ENCODE results near the gene MYNN.

MYNN gene

DNA sequence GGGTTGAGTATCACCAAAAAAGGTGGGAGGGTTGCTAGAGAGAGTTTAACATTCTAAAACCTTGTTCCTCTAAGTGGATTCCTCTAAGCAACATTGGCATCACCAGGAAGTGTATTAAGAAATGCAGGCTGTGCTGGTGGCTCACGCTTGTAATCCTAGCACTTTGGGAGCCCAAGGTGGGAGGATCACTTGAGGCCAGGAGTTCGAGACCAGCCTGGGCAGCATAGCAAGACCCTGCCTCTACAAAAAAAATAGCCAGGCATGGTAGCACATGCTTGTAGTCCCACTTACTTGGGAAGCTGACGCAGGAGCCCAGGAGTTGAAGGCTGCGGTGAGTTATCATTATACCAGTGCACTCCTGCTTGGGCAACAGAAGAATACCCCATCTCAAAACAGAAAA, 4.6 kb downstream of the MYNN start:
- no peak for DNase-seq (ENCODE audit: low read depth in 3 of 3)

DNA sequence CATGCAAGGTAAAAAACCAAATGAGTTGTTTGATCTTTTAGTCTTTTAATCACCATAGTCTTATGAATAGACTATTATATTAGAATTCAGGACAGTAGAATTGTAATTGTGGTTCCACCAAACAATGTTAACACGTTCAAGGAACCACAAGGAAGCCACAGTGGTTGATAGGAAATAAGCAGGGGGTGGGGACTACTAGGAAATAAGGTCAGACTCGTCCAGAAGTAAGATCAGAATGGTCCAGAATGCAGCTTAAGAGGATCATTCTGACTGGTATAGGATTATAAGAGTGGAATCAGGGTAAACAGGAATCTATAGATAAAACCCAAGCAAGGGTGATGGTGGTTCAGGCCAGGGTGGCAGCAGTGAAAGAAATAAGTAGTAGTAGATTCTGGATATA, 7.5 kb downstream of the MYNN start:
- DNase-seq (ENCODE audit: low read depth in 3 of 3) = no peak

DNA sequence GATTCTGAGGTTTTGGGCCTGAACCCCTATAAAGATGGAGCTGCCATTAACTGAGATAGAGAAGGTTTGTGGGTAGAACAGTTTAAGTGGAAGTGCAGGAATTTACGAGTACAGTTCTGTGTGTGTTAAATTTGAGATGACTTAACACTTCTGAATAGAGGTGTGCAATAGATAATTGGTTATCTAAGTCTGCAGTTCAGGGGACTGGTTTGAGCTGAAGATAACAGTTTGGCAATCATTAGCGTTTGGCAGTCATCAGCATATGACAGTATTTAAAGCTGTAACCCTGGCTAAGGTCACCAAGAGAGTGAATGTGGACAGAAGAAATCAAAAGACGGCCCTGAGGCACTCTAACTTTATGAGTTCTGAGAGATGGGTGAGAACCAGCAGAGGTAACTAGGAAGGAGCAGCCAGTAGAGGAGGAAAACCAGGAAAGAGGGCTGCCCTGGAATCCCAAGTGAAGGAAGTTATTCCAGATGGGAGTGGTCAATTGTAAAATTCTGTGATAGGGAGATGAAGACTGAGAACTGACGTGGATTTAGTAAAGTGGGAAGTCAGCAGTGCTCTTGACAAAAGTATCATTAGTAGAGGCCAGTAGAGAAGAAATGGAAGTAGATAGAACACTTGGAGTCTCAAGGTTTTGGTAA, 8.1 kb downstream of the MYNN start:
- DNase-seq (ENCODE audit: low read depth in 3 of 3) = no peak

DNA sequence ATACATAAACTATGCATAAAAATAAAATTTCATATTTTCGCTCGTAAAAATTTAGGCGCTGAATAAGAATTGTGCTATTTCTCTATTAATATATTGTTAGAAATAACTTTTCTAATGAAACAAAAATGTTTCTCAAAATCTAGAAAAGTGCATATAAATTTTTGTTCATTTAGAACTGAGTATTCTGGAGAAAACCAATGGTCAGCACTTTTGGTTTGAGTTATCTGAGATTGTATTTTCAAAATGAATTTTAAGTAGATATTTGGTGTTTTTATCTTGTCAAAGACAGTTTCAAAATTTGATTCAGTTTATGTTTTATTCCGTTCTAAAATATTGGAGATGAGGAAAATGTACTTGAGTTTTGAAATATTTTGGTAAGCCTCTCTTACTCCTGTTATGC, 13.9 kb downstream of the MYNN start:
- DNase-seq (ENCODE audit: low read depth in 3 of 3) = no peak

DNA sequence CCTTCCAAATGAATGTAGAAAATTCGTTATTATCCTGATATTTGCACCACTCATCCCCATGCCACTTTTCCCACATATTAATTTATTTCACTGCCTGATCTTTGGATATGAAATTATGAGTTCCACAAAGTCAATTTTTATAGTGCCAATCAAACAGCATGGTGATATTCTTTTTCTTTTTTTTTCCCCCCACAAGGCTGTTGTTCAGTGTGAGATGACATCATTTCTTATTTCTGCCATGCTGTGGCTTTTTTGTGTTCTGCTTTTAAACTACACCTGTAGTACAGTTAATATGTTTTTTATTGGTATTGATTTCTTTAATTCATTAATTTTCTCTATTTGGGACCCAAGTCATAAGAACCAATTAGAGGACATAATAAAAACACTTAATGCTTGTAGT, 14.6 kb downstream of the MYNN start:
- DNase-seq (ENCODE audit: low read depth in 3 of 3) = no peak

DNA sequence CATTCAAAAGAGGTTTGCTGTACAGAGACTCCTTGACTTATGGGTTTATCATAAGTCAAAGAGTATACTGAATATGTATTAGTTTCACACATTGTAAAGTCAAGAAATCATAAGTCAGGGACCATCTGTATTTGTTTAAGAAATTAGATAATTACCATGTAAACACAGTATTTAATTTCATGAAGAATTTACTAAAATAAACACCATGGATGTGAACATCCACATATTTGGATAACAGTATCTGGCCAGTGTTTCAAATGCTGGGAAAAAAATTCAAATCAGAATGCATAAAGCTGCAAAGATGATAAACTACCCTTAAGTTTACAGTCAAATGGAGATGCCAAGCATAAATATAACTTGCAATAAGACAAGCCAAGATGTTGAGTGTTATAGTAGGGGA, 17.0 kb downstream of the MYNN start:
- DNase-seq (ENCODE audit: low read depth in 3 of 3) = no peak

DNA sequence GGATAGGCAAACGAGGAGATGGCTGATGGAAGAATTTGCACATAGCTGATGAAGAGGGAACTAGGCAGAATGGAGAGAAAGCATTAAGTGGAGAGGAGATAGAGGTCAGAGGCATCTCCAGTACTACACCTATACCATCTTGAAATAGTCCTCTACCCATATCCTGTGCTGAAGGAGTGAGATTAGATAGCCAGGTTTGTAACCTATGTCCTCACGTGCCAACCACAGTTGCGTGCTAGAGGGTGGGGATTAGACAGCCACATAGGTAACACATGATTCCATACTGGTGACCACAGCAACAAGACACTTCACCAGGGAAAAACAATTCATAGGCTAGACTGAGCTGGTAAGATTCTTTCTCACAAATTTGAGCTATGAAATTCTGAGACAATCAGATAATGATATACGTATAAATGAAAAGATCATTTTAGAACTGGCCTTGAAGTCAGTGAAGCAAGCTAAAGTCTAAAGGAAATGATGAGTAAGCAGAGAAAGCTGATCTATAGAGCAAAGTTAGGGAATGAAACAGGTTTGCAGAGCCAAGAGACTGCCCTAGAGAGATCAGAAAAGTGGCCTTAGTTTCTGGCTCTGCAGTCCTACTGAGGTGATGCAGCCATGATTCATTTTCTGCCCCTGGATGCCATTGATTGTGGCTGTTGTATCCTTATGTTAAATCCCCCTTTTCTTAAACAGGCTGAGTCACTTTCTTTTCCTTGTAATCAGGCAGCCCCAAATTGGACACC, 17.7 kb downstream of the MYNN start:
- DNase-seq (ENCODE audit: low read depth in 3 of 3) = no peak

DNA sequence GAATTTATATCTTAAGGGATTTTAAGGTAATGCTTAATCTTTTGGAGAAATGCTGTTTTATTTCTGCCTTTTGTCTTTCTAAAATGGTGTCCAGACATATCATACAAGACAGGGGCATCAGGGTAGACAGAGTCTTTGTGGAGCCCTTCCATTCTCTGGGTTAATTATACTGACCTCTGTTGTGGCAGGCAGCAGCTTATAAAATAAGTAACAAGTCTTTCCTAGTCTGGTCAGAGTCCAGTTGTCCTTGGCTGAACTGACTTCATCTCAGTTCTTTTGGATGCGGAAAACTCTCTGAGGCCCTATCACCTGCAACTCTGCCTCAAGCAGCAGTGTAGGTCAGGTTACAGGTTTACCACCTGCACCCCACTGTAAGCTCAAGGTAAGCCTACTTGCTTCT, 19.2 kb downstream of the MYNN start:
- no peak for DNase-seq (ENCODE audit: low read depth in 3 of 3)

DNA sequence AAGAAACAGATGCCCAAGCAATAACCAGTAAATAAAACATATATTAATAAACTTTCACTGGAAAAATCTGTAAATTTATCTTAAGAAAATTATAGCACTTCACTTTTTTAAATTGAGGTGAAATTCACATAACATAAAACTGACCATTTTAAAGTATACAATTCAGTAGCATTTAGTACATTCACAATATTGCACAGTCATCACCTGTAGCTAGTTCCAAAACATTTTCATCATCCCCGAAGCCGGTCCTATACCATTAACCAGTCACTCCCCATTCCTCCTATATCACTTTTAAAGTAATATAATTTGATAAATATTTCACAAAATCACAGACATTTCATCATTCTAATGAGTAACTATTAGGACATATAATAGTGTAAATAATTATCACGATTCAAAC, 31.5 kb downstream of the MYNN start:
- no peak for DNase-seq (ENCODE audit: low read depth in 3 of 3)

DNA sequence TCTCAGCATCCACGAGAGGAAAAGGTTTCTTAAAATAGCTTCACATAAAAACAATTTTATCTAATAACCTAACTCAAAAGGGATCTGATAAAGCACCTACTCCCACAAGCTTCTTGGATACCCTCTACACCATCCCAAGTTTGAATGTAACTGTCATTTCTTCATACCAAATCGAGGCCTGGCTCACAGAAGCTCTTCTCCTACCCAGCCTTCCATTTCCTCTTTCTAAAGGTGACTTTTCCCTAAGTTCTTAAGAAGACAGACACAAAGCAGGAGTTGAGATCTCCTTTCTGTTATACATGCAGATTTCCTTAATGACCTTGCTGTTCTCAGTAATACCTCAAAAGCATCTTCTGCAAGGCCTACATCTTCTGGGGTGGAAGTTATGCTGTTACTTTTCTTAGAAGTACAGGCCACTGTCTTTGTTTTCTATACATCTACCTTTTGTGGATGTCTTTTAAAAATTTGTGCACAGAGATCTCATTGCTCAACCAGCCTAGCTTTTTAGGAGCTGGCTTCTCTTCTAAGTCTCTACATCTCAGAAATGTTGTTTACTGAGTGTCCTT, 36.1 kb downstream of the MYNN start:
- no peak for DNase-seq (ENCODE audit: low read depth in 3 of 3)

DNA sequence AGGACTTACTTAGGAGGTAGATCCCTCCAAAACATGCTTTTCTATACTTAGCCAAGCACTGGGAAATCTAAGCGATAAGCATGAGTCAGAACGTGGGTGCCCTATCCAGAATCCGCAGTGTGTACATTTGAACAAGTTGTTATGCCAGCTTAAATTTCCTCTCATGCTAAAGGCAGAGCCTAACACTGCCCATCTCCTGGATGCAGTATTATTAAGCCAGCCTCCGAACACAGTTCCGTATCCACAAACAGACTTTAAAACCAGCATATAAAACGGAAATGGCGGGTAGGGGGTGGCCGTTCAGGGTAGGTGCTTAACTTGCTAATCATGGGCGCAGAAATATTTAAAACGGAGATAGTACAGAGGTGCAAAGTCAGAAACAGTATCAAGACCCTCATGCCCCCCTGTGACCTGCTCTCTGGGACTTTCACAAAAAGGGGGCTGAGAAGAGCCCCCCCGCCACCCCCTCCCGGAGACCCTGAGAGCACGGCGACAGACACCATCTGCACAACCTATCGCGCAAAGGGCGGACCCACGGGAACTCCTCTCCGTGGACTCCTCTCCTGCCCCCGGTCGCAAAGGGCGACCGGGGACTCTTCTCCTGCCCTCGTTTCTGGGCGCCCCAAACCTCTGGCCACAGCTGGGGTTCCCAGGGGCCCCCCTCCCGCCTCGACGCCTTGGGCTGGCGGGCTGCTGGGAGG, 38.6 kb downstream of the MYNN start:
- no peak for DNase-seq (ENCODE audit: low read depth in 3 of 3)

DNA sequence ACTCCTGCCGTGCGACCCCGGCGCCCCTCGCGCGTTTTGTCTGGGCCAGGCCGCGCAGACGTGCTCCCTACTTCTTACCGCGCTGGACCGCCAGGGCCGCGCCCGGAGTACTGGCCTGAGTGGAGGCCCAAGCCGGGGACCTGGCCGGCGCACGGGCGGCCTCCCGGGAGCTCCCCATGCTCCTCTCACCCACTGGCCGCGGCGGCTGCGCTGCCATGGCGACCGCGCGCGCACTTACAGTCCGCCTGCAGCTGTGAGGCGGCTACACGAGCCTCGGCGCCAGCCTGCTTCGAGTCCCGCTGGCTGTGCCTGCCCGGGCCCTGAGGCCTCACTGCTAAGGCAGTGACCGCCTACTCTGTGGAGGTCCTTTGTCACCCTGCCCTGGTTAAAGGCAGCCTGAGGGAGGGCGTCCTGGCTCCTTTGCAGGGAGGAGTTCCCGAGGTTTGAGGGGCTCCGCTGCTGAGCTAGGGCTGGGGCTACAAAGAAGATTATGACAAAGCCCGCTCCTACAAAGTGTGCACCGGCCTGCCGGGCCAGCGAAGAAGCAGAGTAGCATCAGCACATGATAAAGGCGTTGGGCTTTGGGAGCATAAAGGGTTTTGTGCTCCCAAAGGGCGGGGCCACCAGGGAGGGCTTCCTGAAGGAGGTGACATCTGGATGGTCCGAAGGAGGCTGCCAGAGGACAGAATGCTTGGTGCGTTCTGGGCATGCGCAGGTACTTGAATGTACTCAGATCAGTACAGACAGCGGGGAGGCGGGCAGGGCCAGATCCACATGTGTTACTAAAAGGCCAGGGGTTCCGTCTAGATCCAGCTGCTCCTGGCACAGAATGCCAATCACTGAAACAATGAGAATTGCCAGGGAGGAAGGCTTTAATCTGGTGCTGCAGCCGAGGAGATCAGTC, 39.4 kb downstream of the MYNN start, which contains the start of the genes LRRC34 and LRRIQ4:
Gene LRRC34 (minus strand): TSS at position 573 of the 904 bp plus-strand sequence. CDS start 356 bp downstream, at position 217.
Gene LRRIQ4 (plus strand): TSS at position 539 of the 904 bp plus-strand sequence. CDS start 9,052 bp downstream, outside the sequence.
- peak; percentile 40 to 46 (median 41) for DNase-seq (ENCODE audit: low read depth in 3 of 3)

DNA sequence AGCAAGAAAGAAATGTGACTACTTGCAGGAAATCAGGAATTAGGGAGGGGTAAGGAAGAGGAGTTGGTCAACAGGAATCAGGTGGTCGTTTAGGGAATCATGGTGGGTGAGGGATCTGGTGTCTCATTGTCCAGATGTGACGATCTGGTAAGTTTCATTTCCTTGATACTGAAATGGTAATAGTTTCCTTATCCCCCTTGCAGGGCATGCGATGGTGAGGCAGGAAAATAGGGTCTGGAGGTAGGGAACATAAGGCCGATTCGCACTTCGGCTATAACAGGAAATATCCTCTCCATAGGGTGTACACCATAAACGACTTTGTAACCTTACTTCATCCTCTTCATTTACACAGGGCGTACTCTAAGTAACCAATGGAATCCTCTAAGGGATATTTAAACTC, 40.1 kb downstream of the MYNN start:
- DNase-seq (ENCODE audit: low read depth in 3 of 3) = no peak

DNA sequence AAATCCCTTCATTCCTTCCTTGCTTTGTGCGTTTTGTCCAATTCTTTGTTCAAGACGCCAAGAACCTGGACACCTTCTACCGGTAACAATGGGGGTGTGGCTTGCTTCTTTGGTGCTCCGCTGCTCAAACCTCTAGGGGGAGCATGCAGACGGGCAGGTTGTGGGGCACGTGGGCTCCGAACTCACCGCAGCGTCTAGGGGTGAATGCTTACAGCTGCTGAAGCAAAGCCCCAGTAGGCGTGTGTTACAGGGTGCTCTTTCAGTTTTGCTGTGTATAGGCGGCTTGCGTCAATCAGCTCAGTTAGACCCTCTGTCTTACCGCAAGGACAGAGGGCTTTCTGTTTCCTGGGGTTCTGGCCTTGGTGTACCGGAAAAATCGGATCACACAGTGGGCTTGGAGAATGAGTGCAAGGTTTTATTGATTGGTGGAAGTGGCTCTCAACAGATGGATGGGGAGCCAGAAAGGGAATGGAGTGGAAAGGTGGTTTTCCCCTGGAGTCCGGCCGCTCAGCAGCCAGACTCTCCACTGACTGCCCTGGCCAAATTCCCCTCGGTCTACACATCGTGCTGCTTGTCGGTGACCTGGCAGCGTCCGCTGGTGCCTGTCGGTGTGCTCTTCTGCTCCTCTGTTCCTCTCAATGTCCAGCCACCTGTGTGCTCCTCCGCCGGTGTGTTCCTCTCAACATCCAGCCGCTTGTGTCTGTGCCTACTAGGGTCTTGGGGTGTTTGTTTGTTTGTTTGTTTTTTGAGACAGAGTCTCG, 40.7 kb downstream of the MYNN start:
- DNase-seq (ENCODE audit: low read depth in 3 of 3) = peak; percentile 26 to 66 (median 52)

DNA sequence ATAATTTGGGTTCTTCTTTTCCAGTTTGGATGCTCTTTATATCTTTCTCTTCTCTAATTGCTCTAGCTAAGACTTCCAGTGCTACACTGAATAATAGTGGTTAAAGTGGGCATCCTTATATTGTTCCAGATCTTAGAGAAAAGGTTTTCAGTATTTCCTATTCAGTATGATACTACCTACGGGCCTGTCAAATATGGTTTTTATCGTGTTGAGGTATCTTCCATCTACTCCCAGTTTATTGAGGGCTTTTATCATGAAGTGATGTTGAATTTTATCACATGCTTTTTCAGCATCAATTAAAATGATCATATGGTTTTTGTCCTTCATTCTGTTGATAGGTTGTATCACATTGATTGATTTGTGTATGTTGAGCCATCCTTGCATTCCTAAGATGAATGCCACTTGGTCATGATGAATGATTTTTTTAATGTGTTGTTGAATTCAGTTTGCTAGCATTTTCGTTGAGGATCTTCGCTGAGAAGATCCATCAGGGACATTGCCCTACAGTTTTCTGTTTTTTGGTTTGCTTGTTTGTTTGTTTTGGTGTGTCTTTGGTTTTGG, 42.5 kb downstream of the MYNN start:
- DNase-seq (ENCODE audit: low read depth in 3 of 3) = no peak

DNA sequence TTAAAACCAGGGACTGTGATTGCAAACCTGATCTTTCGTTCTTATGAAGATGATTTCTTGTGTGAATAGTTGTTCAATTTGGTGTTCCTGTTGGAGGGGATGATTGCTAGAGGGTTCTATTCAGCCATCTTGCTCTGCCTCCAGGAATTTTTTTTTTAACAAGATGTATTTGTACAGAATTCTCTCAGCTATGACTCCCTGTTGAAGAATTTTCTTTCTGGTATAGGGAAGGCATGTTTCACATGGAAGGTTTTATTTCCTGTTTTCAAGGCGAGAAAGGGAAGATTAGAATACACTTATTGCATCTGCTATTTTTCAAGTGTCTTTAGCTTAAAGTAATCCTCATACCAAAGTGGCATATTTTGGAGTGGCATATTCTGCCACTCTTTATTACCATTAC, 45.1 kb downstream of the MYNN start:
- DNase-seq (ENCODE audit: low read depth in 3 of 3) = no peak

DNA sequence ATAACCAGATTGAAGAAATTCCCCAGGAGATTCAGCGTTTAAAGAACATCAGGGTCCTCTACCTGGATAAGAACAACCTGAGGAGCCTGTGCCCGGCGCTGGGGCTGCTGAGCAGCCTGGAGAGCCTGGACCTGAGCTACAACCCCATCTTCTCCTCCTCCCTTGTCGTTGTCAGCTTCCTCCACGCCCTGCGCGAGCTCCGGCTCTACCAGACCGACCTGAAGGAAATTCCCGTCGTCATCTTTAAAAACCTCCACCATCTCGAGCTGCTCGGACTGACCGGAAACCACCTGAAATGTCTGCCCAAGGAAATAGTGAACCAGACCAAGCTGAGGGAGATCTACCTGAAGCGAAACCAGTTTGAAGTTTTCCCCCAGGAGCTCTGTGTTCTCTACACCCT, 48.9 kb downstream of the MYNN start:
- DNase-seq (ENCODE audit: low read depth in 3 of 3) = no peak

DNA sequence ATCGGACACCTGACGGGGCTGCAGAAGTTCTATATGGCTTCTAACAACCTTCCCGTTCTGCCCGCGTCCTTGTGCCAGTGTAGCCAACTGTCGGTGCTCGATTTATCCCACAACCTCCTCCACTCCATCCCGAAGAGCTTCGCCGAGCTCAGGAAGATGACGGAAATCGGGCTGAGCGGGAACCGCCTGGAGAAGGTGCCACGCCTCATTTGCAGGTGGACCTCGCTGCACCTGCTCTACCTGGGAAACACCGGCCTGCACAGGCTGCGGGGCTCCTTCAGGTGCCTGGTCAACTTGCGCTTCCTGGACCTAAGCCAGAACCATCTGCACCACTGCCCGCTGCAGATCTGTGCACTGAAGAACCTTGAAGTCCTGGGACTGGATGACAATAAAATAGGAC, 49.3 kb downstream of the MYNN start:
- DNase-seq (ENCODE audit: low read depth in 3 of 3) = no peak

DNA sequence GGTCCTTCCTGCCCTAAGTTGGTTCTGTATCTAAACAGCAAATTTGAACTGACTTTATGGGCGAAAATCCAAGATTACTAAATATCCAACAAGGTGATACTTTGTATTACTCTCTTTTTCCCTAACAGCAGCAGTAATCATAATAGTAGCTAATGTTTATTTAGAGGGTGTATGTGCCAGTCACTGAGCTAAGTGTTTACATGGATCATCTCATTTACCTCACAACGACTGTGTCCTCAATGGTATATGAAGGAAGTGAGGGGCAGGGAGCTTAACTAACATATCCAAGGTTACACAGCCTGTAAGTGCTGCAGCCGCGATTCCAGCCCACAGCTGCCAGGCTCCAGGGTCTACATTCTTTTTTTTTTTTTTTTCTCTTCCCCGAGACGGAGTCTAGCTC, 49.8 kb downstream of the MYNN start:
- no peak for DNase-seq (ENCODE audit: low read depth in 3 of 3)

DNA sequence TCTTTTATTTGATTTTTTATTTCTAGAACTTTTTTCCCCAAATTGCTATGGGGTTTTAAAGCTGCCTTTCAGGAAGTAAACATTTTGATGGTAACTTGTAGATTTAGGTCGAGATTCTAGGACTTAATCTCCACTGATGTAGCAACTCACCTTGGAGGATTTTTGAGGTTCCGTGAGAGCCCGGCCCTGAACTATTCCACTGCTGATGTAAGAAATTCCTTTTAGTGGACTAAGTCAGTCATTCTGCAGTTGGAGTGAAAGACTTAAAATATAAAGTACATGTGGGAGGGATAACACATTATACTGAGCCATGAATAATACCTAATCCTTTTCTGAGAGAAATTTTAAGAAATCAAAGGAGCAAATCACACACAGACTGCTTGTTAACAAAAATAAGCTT, 52.1 kb downstream of the MYNN start:
- DNase-seq (ENCODE audit: low read depth in 3 of 3) = no peak
